Gastrocnemius medialis (tissue), 4 donors: ENCODE data around the gene SLC48A1. TPM values are rescaled to one million over a fixed set of nuclear protein-coding genes. Genes with fewer than 3 reads are reported as not detected.

Source experiments
- ATAC-seq, 2 donors: fragments of 150-250 bp; one replicate each; pipeline ENCODE4 v1.9.1; 2016
- DNase-seq, 2 donors: peaks; one replicate each; pipeline ENCODE4 v3.0.0-alpha.2; 2019
- H3K27ac ChIP-seq, 4 donors: fragments of 200-600 bp; sonication (generic); 1 replicate in 1 of 4; 2 replicates in 3 of 4; pipeline ENCODE4 v1.5.1; 2016 to 2018; ENCODE audit warnings: mild to moderate bottlenecking in 2 of 4, moderate library complexity in 1 of 4
- H3K27me3 ChIP-seq, 3 donors: fragments of 200-600 bp; sonication (generic) in 2 of 3; 1 replicate in 1 of 3; 2 replicates in 2 of 3; pipeline versions ENCODE4 v1.5.1 to v1.6.0; 2016 to 2019; ENCODE audit warnings: mild to moderate bottlenecking in 1 of 3, moderate library complexity in 1 of 3
- H3K36me3 ChIP-seq, 2 donors: fragments of 200-600 bp; sonication (generic) in 1 of 2; one replicate each; pipeline ENCODE4 v1.5.1; 2017 to 2018
- H3K4me1 ChIP-seq, 2 donors: fragments of 200-600 bp; sonication (generic) in 1 of 2; one replicate each; pipeline ENCODE4 v1.5.1; 2016 to 2017; ENCODE audit warnings: mild to moderate bottlenecking in 2 of 2
- H3K4me3 ChIP-seq, 4 donors: fragments of 200-600 bp; sonication (generic) in 3 of 4; 1 replicate in 1 of 4; 2 replicates in 3 of 4; pipeline ENCODE4 v1.5.1; 2016 to 2019; ENCODE audit warnings: mild to moderate bottlenecking in 2 of 4
- H3K9me3 ChIP-seq, 3 donors: fragments of 200-600 bp; sonication (generic) in 2 of 3; 1 replicate in 1 of 3; 2 replicates in 2 of 3; pipeline ENCODE4 v1.5.1; 2016 to 2019
- CTCF ChIP-seq, 5 experiments: fragments of 450-650 bp in 3 of 5; fragments of 200-600 bp in 2 of 5; sonication (generic) in 2 of 5; IDR thresholded peaks in 4 of 5; conservative IDR thresholded peaks in 1 of 5; 1 replicate in 4 of 5; 2 replicates in 1 of 5; pipeline ENCODE4 v1.5.1; 2016 to 2019; ENCODE audit warnings: antibody characterized with exemption in 5 of 5, mild to moderate bottlenecking in 3 of 5, moderate library complexity in 3 of 5
- POLR2A ChIP-seq, 2 donors: fragments of 450-650 bp; IDR thresholded peaks; one replicate each; pipeline ENCODE4 v1.6.1; 2017; ENCODE audit warnings: antibody characterized with exemption in 2 of 2, mild to moderate bottlenecking in 2 of 2, moderate library complexity in 2 of 2
- in situ Hi-C, 4 donors: fragments of 200-750 bp; cut with MboI; loops; one replicate each; pipeline versions ENCODE4 v1.15.0 to v1.8.0; 2017; ENCODE audit warnings: low sequenced_read_pairs in 4 of 4
- intact Hi-C: fragments of 100-400 bp; cut with DNase I; formaldehyde crosslinking; loops from one replicate; pipeline ENCODE4 v1.15.1; 2023; ENCODE audit warnings: low total_unique reads
- total RNA-seq, 4 donors: library from RNA; depleted of rRNA; stranded (reverse); fragments of >200 nt; gene quantifications; one replicate each; pipeline versions ENCODE4 v1.1.0 to v1.2.3, GENCODE V29; 2016

Gene SLC48A1
- total RNA-seq, 4 donors from 2014 or later, result 28.3 to 62.6 (median 45.6) TPM

- in situ Hi-C loops, result loop anchor here in 2 of 4 donors (25.0 kb wide), 1 partner anchor 107 kb away; no protein-coding TSS in a partner anchor
- no peaks in the 10 kb centered on the region for H3K36me3 ChIP-seq
- peaks cover 12 to 32% of the 10 kb centered on the region in 2 donors for H3K4me1 ChIP-seq
- no peaks in the 10 kb centered on the region for H3K9me3 ChIP-seq
- ATAC-seq, result peak; percentile 55 to 72
- peak; percentile 33 to 41 for DNase-seq
- H3K27ac ChIP-seq, result peak overlapping the region; percentile 0 to 16 (median 4)
- intact Hi-C loops, result no loop called here
- H3K27me3 ChIP-seq, result no peaks in the 10 kb centered on the region
- no peak for TF ChIP-seq CTCF (IDR thresholded peaks at IDR 0.05 in 4 of 5, conservative IDR thresholded peaks at IDR 0.05 in 1 of 5)
- no peak for TF ChIP-seq POLR2A (IDR thresholded peaks at IDR 0.05)
- no peak overlapping the region for H3K4me3 ChIP-seq
Observed at GRCh38 chr12:47730341-47730744, 42.7 kb upstream of the SLC48A1 start.

DNA sequence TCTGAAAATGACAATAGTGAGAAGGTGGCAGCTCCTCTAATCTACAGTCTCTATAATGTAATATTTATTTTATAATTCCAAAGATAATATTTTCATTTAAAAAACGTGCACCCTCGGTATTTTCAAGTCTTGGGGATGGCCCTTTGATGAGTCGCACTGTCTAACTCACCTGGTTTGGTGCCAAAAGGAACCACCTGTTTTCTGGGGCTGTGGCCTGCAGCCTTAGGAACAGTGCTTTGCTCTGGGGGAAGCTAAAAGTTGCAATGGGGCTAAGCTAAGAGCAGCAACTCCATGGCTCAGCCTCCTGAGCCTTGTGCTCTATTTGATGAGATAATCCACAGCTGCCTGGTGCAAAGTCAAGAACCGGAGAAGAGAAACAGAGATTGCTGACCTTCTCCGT is 41.3 kb upstream of the SLC48A1 start:
- no peak overlapping the region for H3K27ac ChIP-seq
- in situ Hi-C loops, result loop anchor here in 2 of 4 donors (25.0 kb wide), 1 partner anchor 106 kb away; no protein-coding TSS in a partner anchor

GRCh38 chr12:47732504-47732903 is 40.5 kb upstream of the SLC48A1 start:
- ATAC-seq (no peak), DNase-seq (no peak)
- Histone ChIP-seq H3K4me3 (no peak overlapping the region), H3K36me3 (no peaks in the 10 kb centered on the region), H3K27ac (no peak overlapping the region), H3K9me3 (no peaks in the 10 kb centered on the region), H3K27me3 (no peaks in the 10 kb centered on the region), H3K4me1 (peaks cover 34 to 53% of the 10 kb centered on the region in 2 donors)
- intact Hi-C loops (no loop called here), in situ Hi-C loops (loop anchor here in 2 of 4 donors (25.0 kb wide), 1 partner anchor 105 kb away; no protein-coding TSS in a partner anchor)
- TF ChIP-seq CTCF (IDR thresholded peaks at IDR 0.05 in 4 of 5, conservative IDR thresholded peaks at IDR 0.05 in 1 of 5) (no peak), POLR2A (IDR thresholded peaks at IDR 0.05) (no peak)

More for the DNA sequence above, 41.3 kb upstream of the SLC48A1 start:
- Histone ChIP-seq H3K4me3 (no peak overlapping the region), H3K4me1 (peaks cover 26 to 46% of the 10 kb centered on the region in 2 donors), H3K9me3 (no peaks in the 10 kb centered on the region), H3K36me3 (no peaks in the 10 kb centered on the region), H3K27me3 (no peaks in the 10 kb centered on the region)
- DNase-seq (no peak), ATAC-seq (no peak)
- intact Hi-C loops, result no loop called here
- no peak for TF ChIP-seq POLR2A (IDR thresholded peaks at IDR 0.05)
- no peak for TF ChIP-seq CTCF (IDR thresholded peaks at IDR 0.05 in 4 of 5, conservative IDR thresholded peaks at IDR 0.05 in 1 of 5)

- no peaks in the 10 kb centered on the region for H3K27me3 ChIP-seq
- no peak overlapping the region for H3K27ac ChIP-seq
- DNase-seq, result no peak
- no peaks in the 10 kb centered on the region for H3K9me3 ChIP-seq
- in situ Hi-C loops (loop anchor here in 2 of 4 donors (25.0 kb wide), 1 partner anchor 104 kb away; no protein-coding TSS in a partner anchor), intact Hi-C loops (no loop called here)
- no peak for ATAC-seq
- TF ChIP-seq CTCF (IDR thresholded peaks at IDR 0.05 in 4 of 5, conservative IDR thresholded peaks at IDR 0.05 in 1 of 5) (no peak), POLR2A (IDR thresholded peaks at IDR 0.05) (no peak)
- peaks cover 40 to 56% of the 10 kb centered on the region in 2 donors for H3K4me1 ChIP-seq
- no peaks in the 10 kb centered on the region for H3K36me3 ChIP-seq
- no peak overlapping the region for H3K4me3 ChIP-seq
Observed at GRCh38 chr12:47733142-47733541, 39.9 kb upstream of the SLC48A1 start.
